CD14-positive monocyte (primary cell): ENCODE measurements around the gene PSMD14. TPM values are rescaled to one million over a fixed set of nuclear protein-coding genes. Genes with fewer than 3 reads are reported as not detected.
A peak's percentile ranks its signal among the peaks of the same experiment; 100 is the strongest.

Experiments used
- DNase-seq, 3 donors: peaks; one replicate each; pipeline ENCODE4 v3.0.0-alpha.2; 2011 to 2022
- H2AFZ ChIP-seq: 2 replicates; pipeline ENCODE4 v1.6.0; 2012; ENCODE audit warnings: mild to moderate bottlenecking, low read depth, low read length, inconsistent platforms; ENCODE audit not compliant: insufficient read depth, poor library complexity, severe bottlenecking
- H3K27ac ChIP-seq, 2 donors: 1 replicate in 1 of 2; 2 replicates in 1 of 2; pipeline ENCODE4 v1.5.1; 2012 to 2013; ENCODE audit warnings: low read length in 2 of 2, control low read depth in 1 of 2, inconsistent platforms in 1 of 2, low read depth in 1 of 2, mild to moderate bottlenecking in 1 of 2
- H3K27me3 ChIP-seq, 2 donors: one replicate each; pipeline versions ENCODE4 v1.6.0 to v1.6.1; 2011 to 2013; ENCODE audit warnings: low read length in 2 of 2; ENCODE audit not compliant: control insufficient read depth in 2 of 2, insufficient read depth in 2 of 2
- H3K36me3 ChIP-seq, 2 donors: replicated peaks in 1 of 2; 1 replicate in 1 of 2; 2 replicates in 1 of 2; pipeline versions ENCODE4 v1.5.1 to v1.6.1; 2012 to 2013; ENCODE audit warnings: low read length in 2 of 2, control low read depth in 1 of 2, inconsistent platforms in 1 of 2, mild to moderate bottlenecking in 1 of 2; ENCODE audit not compliant: insufficient read depth in 2 of 2, control insufficient read depth in 1 of 2
- H3K4me1 ChIP-seq, 2 donors: 1 replicate in 1 of 2; 2 replicates in 1 of 2; pipeline versions ENCODE4 v1.5.1 to v1.6.1; 2012 to 2013; ENCODE audit warnings: low read length in 2 of 2, control low read depth in 1 of 2, inconsistent platforms in 1 of 2, mild to moderate bottlenecking in 1 of 2, moderate library complexity in 1 of 2; ENCODE audit not compliant: insufficient read depth in 2 of 2, control insufficient read depth in 1 of 2
- H3K4me2 ChIP-seq: replicated peaks from 2 replicates; pipeline ENCODE3; 2012; ENCODE audit warnings: low read length, moderate library complexity, mild to moderate bottlenecking; ENCODE audit not compliant: poor library complexity, severe bottlenecking; ENCODE audit errors: extremely low read depth
- H3K4me3 ChIP-seq, 3 experiments: fragments of 200-600 bp in 1 of 3; sonication (generic) in 1 of 3; replicated peaks in 1 of 3; 1 replicate in 2 of 3; 2 replicates in 1 of 3; pipeline ENCODE4 v1.5.1; 2011 to 2013; ENCODE audit warnings: low read length in 3 of 3, mild to moderate bottlenecking in 3 of 3, control low read depth in 2 of 3, low read depth in 2 of 3, inconsistent platforms in 1 of 3, moderate library complexity in 1 of 3
- H3K79me2 ChIP-seq: 2 replicates; pipeline ENCODE4 v1.6.0; 2012; ENCODE audit warnings: mild to moderate bottlenecking, control low read depth, inconsistent platforms, low read length, moderate library complexity; ENCODE audit not compliant: insufficient read depth
- H3K9ac ChIP-seq: 2 replicates; pipeline ENCODE4 v1.6.0; 2017; ENCODE audit warnings: low read length, mild to moderate bottlenecking; ENCODE audit not compliant: insufficient read depth, poor library complexity, severe bottlenecking
- H3K9me3 ChIP-seq, 2 donors: replicated peaks in 1 of 2; 1 replicate in 1 of 2; 2 replicates in 1 of 2; pipeline versions ENCODE4 v1.5.1 to v1.6.1; 2012 to 2013; ENCODE audit warnings: low read length in 2 of 2, control low read depth in 1 of 2; ENCODE audit not compliant: control insufficient read depth in 1 of 2, insufficient read depth in 1 of 2
- H4K20me1 ChIP-seq: 2 replicates; pipeline ENCODE4 v1.6.0; 2012; ENCODE audit warnings: mild to moderate bottlenecking, low read length, control low read depth, moderate library complexity; ENCODE audit not compliant: insufficient read depth
- H3K27ac Mint-ChIP-seq, 7 donors: one replicate each; pipeline ENCODE4 v1.8.0; 2020; ENCODE audit warnings: mild to moderate bottlenecking in 7 of 7, mixed read lengths in 7 of 7, moderate library complexity in 6 of 7, inconsistent platforms in 2 of 7
- H3K27me3 Mint-ChIP-seq, 3 donors: one replicate each; pipeline ENCODE4 v1.8.0; 2021 to 2022; ENCODE audit warnings: low read depth in 3 of 3, mild to moderate bottlenecking in 3 of 3, mixed read lengths in 3 of 3, moderate library complexity in 3 of 3, inconsistent platforms in 1 of 3
- H3K36me3 Mint-ChIP-seq, 2 donors: one replicate each; pipeline ENCODE4 v1.8.0; 2020; ENCODE audit warnings: mixed read lengths in 2 of 2, inconsistent platforms in 1 of 2, mild to moderate bottlenecking in 1 of 2
- H3K4me1 Mint-ChIP-seq: one replicate; pipeline ENCODE4 v1.8.0; 2020; ENCODE audit warnings: mild to moderate bottlenecking, mixed read lengths
- H3K4me3 Mint-ChIP-seq, 2 donors: one replicate each; pipeline ENCODE4 v1.8.0; 2020; ENCODE audit warnings: mild to moderate bottlenecking in 2 of 2, mixed read lengths in 2 of 2, moderate library complexity in 1 of 2
- H3K9me3 Mint-ChIP-seq, 7 donors: one replicate each; pipeline ENCODE4 v1.8.0; 2020 to 2022; ENCODE audit warnings: mixed read lengths in 7 of 7, mild to moderate bottlenecking in 6 of 7, moderate library complexity in 6 of 7, inconsistent platforms in 2 of 7
- WGBS: methylation state at CpG from one replicate; pipeline ENCODE4 v1.1.5; 2013; ENCODE audit warnings: missing lambda C conversion rate; ENCODE audit not compliant: insufficient coverage; 5-methylcytosine and 5-hydroxymethylcytosine counted together
- intact Hi-C, 2 donors: fragments of 100-400 bp; cut with micrococcal nuclease; formaldehyde crosslinking; loops; one replicate each; pipeline versions ENCODE4 v1.15.0 to v1.15.1; 2023
- polyA plus RNA-seq, 3 donors: library from polyadenylated mRNA; depleted of rRNA in 1 of 3; unstranded in 2 of 3; stranded (reverse) in 1 of 3; fragments of 300-500 nt in 2 of 3; fragments of >200 nt in 1 of 3; fragmentation: Illumina TruSeq in 2 of 3; gene quantifications; 1 replicate in 2 of 3; 2 replicates in 1 of 3; pipeline ENCODE4 v1.2.3, GENCODE V29; 2012 to 2021
- TF ChIP-seq, protein P1 (sequence below): fragments of 200-600 bp; IDR thresholded peaks from one replicate; pipeline ENCODE4 v1.8.0; 2022; ENCODE audit warnings: antibody characterized with exemption, mild to moderate bottlenecking

The PSMD14 gene
- polyA plus RNA-seq, 3 donors = 8.7 to 37.8 (median 29.3) TPM

DNA sequence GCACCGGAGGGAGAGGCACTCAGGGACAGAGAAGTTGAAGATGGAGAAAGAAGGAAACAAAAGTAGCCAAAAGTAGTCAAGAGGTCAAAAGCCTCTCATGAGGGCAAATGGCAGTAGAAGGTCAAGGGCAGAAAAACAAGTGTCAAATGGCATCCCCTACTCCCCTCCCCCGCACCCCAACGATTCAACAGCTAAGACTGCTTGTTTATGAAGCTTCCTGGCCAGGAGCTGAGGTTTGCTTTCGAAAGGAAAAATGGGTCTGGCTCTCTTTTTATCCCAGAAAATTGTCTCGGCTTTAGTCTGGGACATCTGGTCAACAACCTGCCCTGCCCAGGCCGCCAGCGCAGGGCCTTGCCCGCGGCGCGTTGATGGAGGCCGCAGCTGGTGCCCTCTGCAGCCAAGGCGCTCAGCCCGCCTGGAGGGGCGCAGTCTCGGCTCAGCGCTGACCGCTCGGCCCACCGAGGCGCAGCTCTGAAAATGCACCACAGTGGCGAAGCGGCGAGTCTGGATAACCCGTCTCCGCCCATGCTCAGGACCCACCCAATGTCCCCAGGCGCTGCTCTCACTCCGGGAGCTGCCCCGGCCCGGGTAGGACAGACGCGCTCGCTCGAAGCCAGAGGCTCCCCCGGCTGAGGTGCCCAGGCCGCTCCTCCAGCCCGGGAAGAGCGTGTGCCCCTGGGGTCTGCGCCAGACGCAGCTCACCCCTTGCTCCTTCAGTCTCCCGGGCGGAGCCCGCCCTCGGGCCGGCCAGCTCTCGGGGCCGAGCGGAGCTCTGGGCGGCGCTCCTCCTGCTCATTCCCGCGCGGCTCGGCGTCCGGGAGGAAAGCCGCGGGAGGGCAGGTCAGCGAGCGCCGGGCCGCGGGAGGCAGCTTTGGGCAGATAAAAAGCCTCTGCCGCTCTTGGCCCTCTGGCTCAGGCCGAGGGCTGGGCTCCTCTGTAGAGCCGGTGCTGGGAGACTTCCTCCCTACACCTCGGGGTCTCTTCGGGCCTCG is 106.1 kb downstream of the PSMD14 start:
- Histone ChIP-seq H3K4me1 (peaks cover 27 to 34% of the 10 kb centered on the region in 2 donors), H3K27me3 (peaks cover 64 to 67% of the 10 kb centered on the region in 2 donors), H2AFZ (no peak overlapping the region), H4K20me1 (no peaks in the 10 kb centered on the region), H3K27ac (no peak overlapping the region), H3K4me3 (peak overlapping the region in 1 of 3 experiments; percentile 59), H3K9ac (no peak overlapping the region), H3K79me2 (no peaks in the 10 kb centered on the region), H3K9me3 (peaks cover 4 to 21% of the 10 kb centered on the region in 2 donors), H3K4me2 (peak overlapping the region; percentile 66), H3K36me3 (peaks cover 5 to 10% of the 10 kb centered on the region in 2 donors)
- Mint-ChIP-seq H3K27me3 (peaks cover 56 to 65% (median 57%) of the 10 kb centered on the region in 3 donors), H3K9me3 (peaks cover 0 to 21% (median 9%) of the 10 kb centered on the region in 7 donors), H3K4me1 (peaks cover 52% of the 10 kb centered on the region), H3K36me3 (peaks cover 20 to 36% of the 10 kb centered on the region in 2 donors), H3K27ac (no peak overlapping the region), H3K4me3 (peak overlapping the region; percentile 18 to 91)
- TF ChIP-seq, protein P1, sequence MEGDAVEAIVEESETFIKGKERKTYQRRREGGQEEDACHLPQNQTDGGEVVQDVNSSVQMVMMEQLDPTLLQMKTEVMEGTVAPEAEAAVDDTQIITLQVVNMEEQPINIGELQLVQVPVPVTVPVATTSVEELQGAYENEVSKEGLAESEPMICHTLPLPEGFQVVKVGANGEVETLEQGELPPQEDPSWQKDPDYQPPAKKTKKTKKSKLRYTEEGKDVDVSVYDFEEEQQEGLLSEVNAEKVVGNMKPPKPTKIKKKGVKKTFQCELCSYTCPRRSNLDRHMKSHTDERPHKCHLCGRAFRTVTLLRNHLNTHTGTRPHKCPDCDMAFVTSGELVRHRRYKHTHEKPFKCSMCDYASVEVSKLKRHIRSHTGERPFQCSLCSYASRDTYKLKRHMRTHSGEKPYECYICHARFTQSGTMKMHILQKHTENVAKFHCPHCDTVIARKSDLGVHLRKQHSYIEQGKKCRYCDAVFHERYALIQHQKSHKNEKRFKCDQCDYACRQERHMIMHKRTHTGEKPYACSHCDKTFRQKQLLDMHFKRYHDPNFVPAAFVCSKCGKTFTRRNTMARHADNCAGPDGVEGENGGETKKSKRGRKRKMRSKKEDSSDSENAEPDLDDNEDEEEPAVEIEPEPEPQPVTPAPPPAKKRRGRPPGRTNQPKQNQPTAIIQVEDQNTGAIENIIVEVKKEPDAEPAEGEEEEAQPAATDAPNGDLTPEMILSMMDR = no peak
- intact Hi-C loops = no loop called here
- 3% methylated on average over 56 of the region's 69 CpGs for WGBS
- no peak for DNase-seq

DNA sequence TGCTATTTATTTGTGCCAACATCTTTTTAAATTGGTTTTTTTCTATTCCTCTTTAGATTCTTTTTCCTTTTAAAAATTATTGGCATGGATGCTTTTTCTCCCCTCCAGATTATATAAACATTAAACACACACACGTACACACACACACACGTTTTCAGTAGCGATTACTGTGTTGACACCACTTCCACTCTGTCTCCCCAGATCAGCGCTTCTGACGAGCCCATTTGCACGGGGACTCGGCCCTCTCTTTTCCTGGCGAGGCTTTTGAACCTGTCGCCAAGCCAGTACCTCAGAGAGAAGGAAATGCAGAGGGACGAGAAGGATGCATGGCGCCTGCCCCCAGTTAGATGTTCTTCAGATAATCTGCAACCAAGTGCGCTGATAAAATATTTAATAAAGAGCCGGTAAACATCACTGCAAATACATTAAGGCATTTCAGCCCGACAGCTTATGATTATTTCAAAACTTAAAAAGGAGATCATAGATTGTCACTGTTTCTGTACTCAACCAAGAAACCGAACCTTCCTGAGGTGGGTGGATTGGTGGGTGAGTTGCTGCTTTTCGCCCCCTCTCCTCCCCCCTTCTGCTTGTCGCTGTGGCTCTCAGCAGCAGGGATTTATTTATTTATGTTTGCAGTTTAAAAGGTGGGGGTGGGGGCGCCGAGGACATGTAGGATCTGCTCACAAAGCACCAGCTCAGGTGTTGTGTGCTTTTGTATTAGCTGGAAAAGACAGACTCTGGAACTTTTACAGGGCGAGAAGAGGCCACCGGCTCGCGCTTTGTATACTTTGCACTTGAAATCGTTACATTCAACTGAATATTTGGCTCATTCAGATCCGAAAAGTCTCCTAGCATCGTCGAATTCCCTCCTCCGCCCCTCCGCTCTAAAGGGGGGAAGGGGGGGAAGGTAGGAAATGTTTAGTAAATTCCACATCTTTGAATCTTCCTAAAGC is 107.1 kb downstream of the PSMD14 start:
- Histone ChIP-seq H3K27ac (no peak overlapping the region), H3K4me3 (peak overlapping the region in 1 of 3 experiments; percentile 59), H2AFZ (no peak overlapping the region), H3K4me1 (peaks cover 28 to 34% of the 10 kb centered on the region in 2 donors), H3K36me3 (peaks cover 3 to 6% of the 10 kb centered on the region in 2 donors), H3K27me3 (peaks cover 73 to 76% of the 10 kb centered on the region in 2 donors), H3K79me2 (no peaks in the 10 kb centered on the region), H4K20me1 (no peaks in the 10 kb centered on the region), H3K9ac (no peak overlapping the region), H3K9me3 (peaks cover 4 to 22% of the 10 kb centered on the region in 2 donors), H3K4me2 (peak overlapping the region; percentile 66)
- WGBS = 5% methylated on average over 11 of the region's 29 CpGs
- Mint-ChIP-seq H3K27ac (no peak overlapping the region), H3K36me3 (peaks cover 14 to 30% of the 10 kb centered on the region in 2 donors), H3K27me3 (peaks cover 64 to 74% (median 67%) of the 10 kb centered on the region in 3 donors), H3K4me3 (peak overlapping the region; percentile 18 to 91), H3K9me3 (peaks cover 0 to 21% (median 11%) of the 10 kb centered on the region in 7 donors), H3K4me1 (peaks cover 56% of the 10 kb centered on the region)
- intact Hi-C loops = no loop called here
- TF ChIP-seq, protein P1 = no peak
- DNase-seq = no peak
